ENCODE measurements around the gene NALCN.

GRCh38 chr13:101181076-101181685, 235.1 kb downstream of the NALCN start:
- TF ChIP-seq CTCF (IDR thresholded peaks at IDR 0.05; ENCODE audit: low read depth, low read length, missing input control) (no peak), SP1 (IDR thresholded peaks at IDR 0.05) (no peak), REST (IDR thresholded peaks at IDR 0.05) (no peak), ATF3 (IDR thresholded peaks at IDR 0.05) (no peak), GABPA (IDR thresholded peaks at IDR 0.05 in 1 of 2, conservative IDR thresholded peaks at IDR 0.05 in 1 of 2) (no peak), RAD21 (IDR thresholded peaks at IDR 0.05) (no peak), TAF1 (conservative IDR thresholded peaks at IDR 0.05) (no peak), JUND (IDR thresholded peaks at IDR 0.05) (no peak), ZBTB33 (IDR thresholded peaks at IDR 0.05) (no peak), YY1 (IDR thresholded peaks at IDR 0.05) (no peak), RXRA (IDR thresholded peaks at IDR 0.05) (no peak)
- TF ChIP-seq, protein P1, sequence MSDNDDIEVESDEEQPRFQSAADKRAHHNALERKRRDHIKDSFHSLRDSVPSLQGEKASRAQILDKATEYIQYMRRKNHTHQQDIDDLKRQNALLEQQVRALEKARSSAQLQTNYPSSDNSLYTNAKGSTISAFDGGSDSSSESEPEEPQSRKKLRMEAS (IDR thresholded peaks at IDR 0.05) = no peak

Data from liver (tissue), 3 donors.